ENCODE measurements around the gene ARHGEF4.

Gene ARHGEF4

GRCh38 chr2:130837175-130837810 lies 579 bp downstream of the ARHGEF4 start:
- DNase-seq (ENCODE audit: insufficient read length, low spot score): no peak
- no peak for FAIRE-seq
- no peak for TF ChIP-seq POLR2A (IDR thresholded peaks at IDR 0.05; ENCODE audit: low read depth, low read length)

DNA sequence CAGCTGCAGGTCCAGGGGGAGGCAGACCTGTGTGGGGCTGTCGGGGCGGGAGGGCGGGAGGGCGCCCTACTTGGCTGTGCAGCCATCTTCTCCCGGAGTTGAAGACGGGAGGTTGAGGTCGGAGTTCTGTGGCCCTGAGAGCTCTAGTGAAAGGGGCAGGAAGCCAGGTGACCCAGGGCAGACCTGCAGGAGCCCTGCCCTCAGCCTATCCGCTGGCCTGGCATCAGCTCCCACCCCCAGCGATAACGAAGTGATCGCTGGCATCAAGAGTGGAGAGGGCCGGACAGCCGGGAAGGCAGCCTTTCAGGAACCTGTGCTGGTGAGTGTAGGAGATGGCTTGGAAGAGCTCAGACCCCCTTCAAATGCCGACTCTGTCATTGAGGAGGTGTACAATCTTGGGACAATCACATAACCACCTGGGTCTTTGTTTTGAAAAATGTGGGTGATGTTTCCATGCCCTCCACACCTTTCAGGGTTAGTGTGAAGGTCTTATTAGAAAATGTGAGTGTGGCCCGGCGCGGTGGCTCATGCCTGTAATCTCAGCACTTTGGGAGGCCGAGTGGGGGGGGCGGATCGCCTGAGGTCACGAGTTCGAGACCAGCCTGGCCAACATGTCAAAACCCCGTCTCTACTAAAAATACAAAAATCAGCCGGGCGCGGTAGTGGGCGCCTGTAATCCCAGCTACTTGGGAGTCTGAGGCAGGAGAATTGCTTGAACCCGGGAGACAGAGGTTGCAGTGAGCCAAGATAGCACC lies 1.3 kb downstream of the ARHGEF4 start:
- TF ChIP-seq POLR2A (IDR thresholded peaks at IDR 0.05; ENCODE audit: low read depth, low read length): no peak
- FAIRE-seq: no peak
- no peak for DNase-seq (ENCODE audit: insufficient read length, low spot score)

GRCh38 chr2:130839011-130839780 lies 2.5 kb downstream of the ARHGEF4 start:
- TF ChIP-seq POLR2A (IDR thresholded peaks at IDR 0.05; ENCODE audit: low read depth, low read length): no peak
- FAIRE-seq (no peak), DNase-seq (ENCODE audit: insufficient read length, low spot score) (no peak)

- FAIRE-seq (no peak), DNase-seq (ENCODE audit: insufficient read length, low spot score) (no peak)
- TF ChIP-seq POLR2A (IDR thresholded peaks at IDR 0.05; ENCODE audit: low read depth, low read length): no peak
Observed at GRCh38 chr2:130840506-130840905, 3.8 kb downstream of the ARHGEF4 start.

GRCh38 chr2:130841741-130842365 lies 5.1 kb downstream of the ARHGEF4 start:
- no peak for FAIRE-seq
- DNase-seq (ENCODE audit: insufficient read length, low spot score): no peak
- TF ChIP-seq POLR2A (IDR thresholded peaks at IDR 0.05; ENCODE audit: low read depth, low read length): no peak

DNA sequence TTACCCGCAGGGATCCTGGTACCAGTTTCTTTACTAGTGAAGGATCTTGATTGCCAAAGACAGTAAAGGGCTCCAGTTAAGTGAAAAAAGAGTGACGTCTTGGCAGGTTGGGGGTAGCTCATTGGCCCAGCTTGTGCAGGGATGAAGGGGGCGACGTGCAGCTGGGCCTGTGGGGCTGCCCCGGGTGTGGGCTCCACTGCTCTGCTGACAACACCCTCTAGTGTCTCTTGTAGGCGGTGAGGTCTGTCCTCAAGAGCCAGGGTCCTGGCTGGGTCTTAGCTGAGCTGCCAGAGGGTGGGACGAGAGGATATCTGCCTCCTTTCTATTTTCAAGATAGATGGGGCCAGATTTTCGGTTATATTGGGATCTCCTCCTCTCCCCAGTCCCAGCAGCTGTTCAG lies 6.1 kb downstream of the ARHGEF4 start:
- no peak for TF ChIP-seq POLR2A (IDR thresholded peaks at IDR 0.05; ENCODE audit: low read depth, low read length)
- DNase-seq (ENCODE audit: insufficient read length, low spot score): no peak
- no peak for FAIRE-seq

DNA sequence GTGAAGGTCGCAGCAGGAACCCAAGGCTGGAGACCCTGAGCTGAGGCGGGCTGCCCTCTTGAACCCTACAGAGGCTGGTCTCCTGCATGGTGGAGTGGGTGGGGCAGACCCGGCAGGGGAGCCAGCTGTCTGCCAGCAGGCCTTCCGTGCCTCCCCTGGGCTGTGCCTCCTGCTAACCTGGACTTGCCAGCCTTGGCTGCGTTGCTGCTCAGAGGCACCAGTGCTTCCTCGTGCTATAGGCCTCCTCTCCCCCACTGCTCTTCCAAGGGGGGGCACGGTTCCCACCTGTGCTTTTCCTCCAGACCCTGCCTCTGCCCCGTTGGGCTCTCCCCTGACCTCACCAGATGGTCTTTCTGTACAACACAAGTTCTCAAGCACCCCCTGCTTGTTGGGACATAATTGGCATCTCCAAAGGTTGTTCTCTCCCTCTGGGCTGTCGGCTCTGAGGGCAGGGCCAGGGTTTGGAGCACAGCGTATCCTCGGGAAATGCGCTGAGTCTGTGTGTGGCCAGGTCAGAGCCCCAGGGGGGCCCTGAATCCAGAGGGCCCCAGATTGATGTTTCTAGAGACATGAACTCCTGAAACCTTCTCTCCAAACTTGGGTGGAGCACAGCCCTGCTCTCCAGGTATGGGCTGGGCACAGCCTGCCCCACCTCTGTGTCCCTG lies 6.7 kb downstream of the ARHGEF4 start:
- FAIRE-seq (no peak), DNase-seq (ENCODE audit: insufficient read length, low spot score) (no peak)
- no peak for TF ChIP-seq POLR2A (IDR thresholded peaks at IDR 0.05; ENCODE audit: low read depth, low read length)

DNA sequence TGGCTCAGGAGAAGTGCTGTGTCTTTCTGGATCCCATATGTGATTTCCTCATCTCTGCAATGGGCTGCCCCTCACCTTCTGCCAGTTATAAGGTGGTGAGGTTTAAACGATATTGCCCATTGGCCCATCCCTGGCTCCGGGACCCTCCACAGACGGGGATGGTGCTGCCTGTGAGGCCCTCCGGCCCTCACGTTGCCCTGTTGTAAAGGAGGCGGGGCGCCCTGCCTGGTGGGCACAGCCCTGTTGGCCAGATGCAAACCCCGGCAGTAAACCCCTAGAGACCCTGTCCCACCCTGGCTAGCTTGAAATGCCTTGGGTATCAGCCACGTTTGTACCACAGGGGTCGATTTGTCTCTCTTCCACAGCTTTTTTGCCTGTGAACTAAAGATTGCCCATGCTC lies 7.4 kb downstream of the ARHGEF4 start:
- FAIRE-seq (no peak), DNase-seq (ENCODE audit: insufficient read length, low spot score) (no peak)
- TF ChIP-seq POLR2A (IDR thresholded peaks at IDR 0.05; ENCODE audit: low read depth, low read length): no peak

DNA sequence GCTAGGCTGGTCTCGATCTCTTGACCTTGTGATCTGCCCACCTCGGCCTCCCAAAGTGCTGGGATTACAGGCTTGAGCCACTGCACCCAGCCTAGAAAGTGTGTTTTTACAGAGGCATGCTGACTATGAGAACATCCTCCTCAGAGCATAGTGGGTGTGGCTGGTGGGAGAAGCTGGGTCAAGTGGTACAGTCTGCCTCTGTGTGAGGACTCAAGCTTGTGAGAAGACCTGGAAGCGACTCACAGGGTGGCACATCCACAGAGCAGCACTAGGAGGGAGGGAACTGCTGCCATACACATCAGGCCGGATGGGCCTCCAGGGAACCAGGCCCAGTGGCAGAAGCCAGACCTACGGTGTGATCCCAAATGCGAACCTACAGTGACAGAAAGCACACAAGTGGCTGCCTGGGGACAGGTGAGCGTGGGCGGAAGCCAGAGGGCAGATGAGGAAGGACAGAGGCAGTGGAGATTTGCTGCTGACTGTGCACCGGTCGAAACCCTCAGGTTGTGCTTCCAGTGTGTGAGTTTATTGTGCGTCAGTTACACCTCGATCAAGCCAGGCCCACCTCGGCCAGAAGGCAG lies 8.9 kb downstream of the ARHGEF4 start:
- FAIRE-seq (peak; percentile 75), DNase-seq (ENCODE audit: insufficient read length, low spot score) (peak; percentile 78)
- no peak for TF ChIP-seq POLR2A (IDR thresholded peaks at IDR 0.05; ENCODE audit: low read depth, low read length)

- no peak for FAIRE-seq
- TF ChIP-seq POLR2A (IDR thresholded peaks at IDR 0.05; ENCODE audit: low read depth, low read length): no peak
- DNase-seq (ENCODE audit: insufficient read length, low spot score): no peak
Observed at GRCh38 chr2:130846233-130846632, 9.5 kb downstream of the ARHGEF4 start.

DNA sequence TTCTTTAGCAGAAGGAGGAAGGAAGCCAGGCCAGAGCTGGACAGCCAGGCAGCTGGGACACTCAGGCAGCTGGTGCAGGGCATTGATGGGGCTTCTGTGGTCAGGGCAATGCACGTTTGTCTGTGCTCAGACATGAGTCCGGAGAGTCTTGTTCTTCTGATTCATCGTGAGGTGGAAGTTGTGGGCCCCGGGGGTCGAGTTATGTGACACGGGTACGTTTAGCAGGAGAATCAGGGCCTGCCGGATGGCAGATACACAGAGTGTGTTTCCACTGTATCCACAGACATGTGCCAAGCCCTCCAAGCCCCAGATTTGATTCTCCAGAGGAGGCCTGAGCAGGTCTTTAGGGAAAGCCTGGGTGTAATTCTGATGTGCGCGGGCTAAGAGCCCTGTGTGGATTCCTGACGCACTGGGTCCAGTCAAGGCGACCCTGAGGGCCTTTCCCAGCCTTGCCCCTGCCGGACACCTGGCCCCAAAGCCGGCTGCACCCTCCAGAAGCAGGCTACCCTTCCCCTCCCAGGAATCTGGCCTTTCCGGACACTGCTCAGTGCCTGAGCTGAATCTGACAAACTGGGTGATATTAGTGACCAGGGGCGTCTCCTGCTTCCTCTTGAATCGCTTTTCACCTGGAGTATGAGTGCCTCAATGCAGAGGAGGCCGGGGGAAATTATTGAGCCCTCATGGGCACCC lies 10.1 kb downstream of the ARHGEF4 start:
- DNase-seq (ENCODE audit: insufficient read length, low spot score): peak; percentile 54
- no peak for TF ChIP-seq POLR2A (IDR thresholded peaks at IDR 0.05; ENCODE audit: low read depth, low read length)
- no peak for FAIRE-seq

DNA sequence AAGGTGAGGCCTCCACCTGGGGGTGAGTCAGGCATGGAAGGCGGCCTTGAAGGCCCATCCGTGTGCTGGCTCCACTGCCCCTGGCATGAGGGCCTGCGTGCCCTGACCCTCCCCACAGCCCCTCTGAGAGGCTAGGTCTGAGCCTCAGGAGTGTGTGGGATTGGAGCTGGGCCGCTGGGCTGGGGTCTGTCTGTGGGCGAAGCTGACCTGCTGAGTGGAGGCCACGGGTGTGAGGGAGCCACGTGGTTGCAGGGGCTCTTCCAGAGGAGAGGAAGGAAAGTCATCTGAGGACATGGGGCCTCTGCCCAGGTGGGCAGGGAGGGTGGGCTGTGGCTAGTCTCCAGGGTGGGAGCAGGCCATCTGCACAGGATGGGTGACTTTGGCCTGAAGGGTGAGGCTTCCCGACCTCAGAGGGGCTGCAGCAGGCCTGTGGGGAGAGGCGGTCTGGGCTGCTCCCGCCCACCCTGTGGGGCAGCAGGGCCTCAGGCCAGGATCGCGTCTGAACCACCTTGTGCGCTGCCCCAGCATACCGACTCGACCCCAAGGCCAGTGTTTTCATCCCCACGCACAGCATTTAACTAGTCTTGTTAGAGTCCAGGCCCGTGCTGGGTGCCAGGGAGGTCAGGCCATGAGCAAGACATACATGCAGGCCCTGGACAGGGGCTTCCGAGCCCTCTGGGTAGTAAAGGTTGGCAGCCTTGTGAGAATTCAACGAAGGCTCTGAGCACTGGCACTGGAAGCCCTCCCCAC lies 11.2 kb downstream of the ARHGEF4 start:
- FAIRE-seq (no peak), DNase-seq (ENCODE audit: insufficient read length, low spot score) (no peak)
- TF ChIP-seq POLR2A (IDR thresholded peaks at IDR 0.05; ENCODE audit: low read depth, low read length): no peak

All from H54 (cell line).